GM21619 (cell line): ENCODE results near the gene ZC3H14.
"Not testable (repeated sequence)": the region's sequence is repeated elsewhere in the genome, so short reads cannot be mapped to it uniquely, and the experiment has no call there.

Source experiments
- ATAC-seq: cut with Tn5 transposase; IDR thresholded peaks from one replicate; pipeline ENCODE4 v1.9.1; 2021; ENCODE audit not compliant: unreplicated experiment

The ZC3H14 gene, protein sequence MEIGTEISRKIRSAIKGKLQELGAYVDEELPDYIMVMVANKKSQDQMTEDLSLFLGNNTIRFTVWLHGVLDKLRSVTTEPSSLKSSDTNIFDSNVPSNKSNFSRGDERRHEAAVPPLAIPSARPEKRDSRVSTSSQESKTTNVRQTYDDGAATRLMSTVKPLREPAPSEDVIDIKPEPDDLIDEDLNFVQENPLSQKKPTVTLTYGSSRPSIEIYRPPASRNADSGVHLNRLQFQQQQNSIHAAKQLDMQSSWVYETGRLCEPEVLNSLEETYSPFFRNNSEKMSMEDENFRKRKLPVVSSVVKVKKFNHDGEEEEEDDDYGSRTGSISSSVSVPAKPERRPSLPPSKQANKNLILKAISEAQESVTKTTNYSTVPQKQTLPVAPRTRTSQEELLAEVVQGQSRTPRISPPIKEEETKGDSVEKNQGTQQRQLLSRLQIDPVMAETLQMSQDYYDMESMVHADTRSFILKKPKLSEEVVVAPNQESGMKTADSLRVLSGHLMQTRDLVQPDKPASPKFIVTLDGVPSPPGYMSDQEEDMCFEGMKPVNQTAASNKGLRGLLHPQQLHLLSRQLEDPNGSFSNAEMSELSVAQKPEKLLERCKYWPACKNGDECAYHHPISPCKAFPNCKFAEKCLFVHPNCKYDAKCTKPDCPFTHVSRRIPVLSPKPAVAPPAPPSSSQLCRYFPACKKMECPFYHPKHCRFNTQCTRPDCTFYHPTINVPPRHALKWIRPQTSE

DNA sequence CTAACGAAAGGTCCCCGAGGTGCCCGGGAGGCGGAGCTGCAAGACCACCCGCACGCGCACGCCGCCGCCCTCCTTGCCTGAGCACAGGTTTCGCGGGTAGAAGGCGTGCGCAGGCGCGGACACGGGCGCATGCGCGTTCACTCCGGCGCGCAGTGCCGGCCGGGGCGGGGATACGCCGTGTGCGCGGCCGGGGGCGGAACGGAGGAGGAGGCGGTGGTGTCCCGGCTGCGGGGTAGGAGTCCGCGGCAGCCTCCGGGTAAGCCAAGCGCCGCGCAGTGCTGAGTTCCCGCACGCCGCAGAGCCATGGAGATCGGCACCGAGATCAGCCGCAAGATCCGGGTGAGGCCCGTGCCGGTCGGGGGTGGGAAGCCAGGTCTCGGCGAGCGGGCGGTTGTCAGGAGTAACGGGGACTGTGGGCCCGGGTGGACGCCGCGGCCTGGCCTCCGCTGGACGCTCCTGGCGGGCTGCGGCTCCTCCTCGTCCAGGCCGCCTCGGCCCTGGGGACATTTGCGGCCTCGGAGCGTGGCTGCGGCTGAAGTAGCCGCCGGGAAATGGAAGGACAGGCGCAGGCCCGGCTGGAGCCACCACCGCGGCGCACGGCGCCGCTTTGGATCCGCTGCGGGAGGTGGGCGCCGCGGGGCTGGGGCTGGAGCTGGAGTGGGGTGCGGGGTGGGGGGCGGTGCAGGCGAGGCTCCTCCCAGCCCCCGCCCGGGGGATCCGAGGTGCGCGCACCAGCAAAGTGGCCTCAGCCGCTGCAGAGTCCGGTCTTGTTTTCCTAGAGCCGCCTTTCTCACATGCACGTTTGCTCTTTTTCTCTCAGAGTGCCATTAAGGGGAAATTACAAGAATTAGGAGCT, at the start of gene ZC3H14:
Gene ZC3H14, plus strand, starts transcription at position 207 of the 856 bp plus-strand sequence. Its CDS starts 97 bp downstream, at position 304.
- peak; percentile 93 for ATAC-seq

DNA sequence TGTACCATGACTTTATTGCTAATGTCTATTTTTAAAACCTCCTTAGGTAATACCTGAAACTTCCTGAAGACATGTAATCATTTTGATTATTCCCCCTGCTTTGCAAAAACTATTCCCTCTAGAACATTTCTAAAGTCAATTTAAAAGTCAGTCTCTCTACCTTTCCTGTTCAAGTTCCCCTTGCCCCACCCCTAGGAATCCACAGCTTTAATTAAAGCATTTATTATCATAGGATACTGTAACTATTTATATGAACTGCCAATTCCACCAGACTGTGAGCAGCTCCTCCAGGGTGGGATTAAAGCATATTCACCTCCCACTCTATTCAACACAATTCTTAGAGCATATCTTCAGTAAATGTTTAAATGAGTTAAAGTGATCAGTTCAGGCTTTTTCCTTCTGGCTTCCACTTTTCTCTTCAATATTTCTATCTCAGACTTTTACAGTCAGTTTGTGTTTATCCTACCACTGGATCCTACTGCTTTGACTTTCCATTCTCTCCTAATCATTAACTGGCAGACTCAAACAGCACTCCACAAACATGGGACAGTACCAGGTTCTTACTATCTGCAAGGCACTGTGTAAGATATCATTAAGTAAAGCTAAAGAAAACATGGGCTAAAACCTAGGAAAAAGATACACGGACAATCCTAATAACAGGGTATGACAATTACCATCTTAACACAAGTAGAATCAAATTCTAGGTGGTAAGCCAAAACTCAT, 47.2 kb upstream of the ZC3H14 start:
- ATAC-seq = no peak

DNA sequence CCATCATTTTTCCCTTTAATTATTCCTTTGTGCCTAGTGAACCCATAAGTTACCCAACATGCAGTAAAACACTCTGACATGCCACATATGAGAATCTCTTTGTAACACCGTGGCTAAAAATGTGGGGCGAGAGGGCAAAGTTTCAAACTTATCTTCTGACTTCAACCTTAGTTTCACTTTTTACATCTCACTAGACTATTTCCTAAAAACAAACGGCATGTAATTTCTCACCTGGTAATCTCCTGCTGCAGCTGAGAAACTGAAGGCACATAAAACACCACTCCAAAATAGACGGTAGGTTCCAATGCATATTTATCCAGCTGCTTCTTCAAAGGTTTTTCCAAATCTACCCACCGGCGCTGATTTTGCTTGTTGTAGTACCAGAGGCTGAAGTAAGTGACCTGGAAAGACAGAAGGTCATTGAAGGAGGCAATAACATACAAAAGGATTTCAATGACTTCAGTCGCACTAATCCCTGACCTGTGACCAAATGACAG, 45.9 kb upstream of the ZC3H14 start:
- ATAC-seq = no peak

DNA sequence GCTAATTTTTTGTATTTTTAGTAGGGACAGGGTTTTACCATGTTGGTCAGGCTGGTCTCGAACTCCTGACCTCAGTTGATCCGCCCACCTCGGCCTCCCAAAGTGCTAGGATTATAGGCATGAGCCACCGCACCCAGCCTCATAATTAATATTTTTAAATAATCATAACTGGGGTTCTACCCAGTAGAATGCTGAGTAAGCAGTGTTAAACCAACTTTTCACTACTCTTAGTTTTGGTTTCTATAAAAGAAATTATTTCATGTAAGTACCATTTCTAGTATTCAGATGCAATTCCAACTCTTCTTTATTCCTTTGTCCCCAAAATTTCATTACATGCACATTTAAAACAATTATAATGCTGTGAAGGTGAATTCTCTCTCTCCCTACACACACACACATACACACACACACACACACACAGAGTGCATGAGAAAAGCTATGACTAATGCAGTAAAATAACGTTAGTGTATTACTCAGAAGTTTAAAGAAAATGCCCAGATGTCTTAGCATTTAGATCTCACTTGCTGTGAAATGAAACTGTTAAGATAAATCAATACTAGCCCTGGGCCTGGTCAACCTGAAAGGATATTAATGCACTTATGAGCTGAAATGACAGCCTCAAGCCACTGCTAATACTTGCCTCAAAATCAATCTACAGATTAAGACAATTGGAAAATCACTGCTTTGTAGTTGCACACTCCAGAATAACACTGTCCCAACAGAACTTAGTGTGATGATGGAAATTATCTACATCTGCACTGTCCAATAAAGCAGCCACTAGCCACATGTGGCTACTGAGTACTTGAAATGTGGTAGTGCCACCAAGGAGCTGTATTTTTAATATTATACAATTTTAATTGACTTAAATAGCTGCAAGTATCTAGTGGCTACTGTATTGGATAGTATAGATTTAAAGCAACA, 44.0 kb upstream of the ZC3H14 start:
- ATAC-seq = no peak

DNA sequence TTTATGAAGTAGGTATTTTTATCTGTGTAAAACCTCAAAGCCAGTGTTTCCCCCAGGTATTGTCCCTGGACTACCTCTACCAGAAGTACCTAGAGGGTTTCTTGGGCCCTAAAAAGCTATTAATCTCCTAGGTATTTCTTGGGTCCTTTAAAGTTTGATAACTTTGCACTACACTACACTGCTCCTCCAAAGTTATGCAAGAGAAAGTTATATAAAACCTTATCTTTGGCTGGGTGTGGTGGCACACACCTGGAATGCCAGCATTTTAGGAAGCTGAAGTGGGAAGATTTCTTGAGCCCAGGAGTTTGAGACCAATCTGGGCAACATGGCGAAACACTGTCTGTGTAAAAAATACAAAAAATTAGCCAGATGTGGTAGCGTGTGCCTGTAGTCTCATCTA, 42.9 kb upstream of the ZC3H14 start:
- no peak for ATAC-seq

DNA sequence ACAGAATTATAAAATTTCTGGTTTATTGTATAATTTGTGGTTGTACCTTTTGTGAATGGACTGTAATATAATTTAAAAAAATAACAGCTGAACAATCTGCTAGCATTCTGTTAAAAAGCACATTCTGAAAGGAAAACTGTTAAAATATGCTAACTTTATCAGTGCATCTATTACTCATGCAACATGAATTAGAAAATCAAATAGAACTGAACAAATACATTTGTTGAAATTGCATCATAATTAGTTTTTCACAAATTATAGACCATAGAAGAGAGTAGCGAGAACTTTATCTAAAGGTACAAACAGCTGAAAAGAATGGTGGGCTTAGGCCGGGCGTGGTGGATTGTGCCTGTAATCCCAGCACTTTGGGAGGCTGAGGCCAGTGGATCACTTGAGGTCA, 41.0 kb upstream of the ZC3H14 start:
- no peak for ATAC-seq

DNA sequence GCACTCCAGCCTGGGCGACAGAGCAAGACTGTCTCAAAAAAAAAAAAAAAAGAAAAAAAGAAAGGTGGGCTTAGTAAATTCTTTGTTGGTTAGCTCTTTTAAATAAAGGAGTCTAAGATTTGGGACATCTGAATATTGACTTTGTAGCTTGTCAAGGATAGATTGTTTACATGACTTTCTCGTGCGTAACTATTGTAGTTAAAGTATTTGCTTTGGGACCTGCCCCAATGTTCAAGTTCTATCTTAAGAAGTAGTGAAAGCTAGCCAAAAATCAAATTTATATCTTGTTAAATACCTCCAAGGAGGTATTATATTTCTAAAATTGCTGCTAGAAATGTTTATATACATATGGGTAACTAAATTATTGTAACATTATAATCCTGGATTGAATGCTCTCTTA, 40.4 kb upstream of the ZC3H14 start:
- ATAC-seq = no peak

DNA sequence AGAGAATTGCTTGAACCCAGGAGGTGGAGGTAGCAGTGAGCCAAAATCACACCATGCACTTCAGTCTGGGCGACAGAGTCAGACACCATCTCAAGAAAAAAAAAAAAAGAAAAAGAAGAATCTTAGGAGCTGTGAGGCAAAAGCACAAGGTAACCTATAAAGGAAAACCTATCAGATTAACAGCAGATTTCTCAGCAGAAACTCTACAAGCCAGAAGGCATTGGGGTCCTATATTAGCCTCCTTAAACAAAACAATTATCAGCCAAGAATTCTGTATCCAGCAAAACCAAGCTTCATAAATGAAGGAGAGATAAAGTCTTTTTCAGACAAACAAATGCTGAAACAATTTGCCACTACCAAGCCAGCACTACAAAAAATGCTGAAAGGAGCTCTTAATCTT, 32.9 kb upstream of the ZC3H14 start:
- ATAC-seq = not testable (repeated sequence)

DNA sequence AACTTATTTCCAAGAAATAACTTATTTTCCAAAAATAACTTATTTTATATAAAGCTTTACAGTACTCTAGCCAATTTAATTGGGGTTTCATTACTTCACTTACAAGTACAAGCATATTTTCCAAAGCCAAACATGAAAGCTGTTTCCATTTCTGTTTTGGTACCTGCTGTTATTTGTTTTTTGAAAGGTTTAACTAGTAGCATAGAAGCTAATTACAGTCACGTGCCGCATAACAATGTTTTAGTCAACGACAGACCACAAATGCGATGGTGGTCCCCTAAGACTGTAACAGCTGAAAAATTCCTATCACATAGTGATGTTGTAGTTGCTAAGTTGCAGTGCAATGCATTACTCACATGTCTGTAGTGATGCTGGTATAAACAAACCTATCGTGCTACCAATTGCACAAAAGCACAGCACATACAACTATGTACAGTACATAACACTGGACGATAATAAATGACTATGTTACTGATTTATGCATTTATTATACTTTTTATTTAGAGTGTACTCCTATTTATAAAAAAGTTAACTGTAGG, 29.7 kb upstream of the ZC3H14 start:
- no peak for ATAC-seq

DNA sequence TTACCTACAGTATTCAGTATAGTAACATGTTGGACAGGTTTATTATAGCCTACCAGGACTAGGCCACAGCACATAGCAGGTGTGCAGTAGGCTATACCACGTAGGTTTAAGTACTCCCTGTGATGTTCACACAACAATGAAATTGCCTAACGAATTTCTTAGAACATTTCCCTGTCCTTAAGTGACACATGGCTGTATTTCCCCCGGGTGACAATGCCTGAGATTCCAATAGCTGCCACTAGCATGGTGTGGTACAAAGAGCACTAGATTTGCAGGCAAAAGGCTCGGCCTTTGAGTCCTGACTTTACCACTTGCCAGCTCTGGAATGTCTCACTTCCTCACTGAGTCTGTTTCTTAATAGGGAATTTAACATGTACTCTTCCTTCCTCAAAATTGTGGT, 27.7 kb upstream of the ZC3H14 start:
- ATAC-seq = no peak

DNA sequence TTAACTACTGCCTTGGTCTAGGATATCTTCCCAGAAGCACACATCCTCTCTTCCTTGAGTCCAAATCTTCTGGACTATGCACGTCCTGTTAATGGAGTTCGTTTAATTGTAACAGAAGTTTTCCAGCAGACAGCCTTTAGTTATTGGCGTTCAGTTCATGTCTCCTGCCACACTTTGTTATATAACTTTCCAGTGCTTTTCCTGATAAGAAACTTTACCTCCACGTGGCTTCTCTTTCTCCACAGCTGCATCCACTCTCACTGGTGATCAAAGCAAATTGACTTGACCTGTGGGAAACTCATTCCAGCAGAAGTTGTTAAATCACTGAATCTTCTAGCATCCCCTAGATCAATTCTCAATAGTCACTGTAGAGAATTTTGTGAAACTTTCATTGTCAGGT, 27.0 kb upstream of the ZC3H14 start:
- no peak for ATAC-seq

DNA sequence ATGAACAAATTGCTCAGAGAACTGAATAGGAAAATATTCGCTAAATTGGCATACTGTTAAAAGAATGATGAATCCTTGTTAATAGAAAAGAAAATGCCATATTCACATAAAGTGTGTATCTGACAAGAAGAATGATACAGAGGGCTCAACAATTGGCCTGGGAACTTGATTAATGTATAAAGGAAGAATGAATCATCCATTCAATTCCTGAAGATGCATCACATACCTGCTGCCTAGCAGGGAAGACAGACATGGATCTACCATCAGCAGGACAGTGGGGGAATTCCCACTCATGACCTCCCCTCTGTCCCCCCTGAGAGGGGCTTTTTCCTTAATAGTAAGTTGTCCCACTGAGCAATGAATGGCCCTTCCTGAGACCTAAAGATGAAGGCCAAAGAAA, 21.5 kb upstream of the ZC3H14 start:
- no peak for ATAC-seq

DNA sequence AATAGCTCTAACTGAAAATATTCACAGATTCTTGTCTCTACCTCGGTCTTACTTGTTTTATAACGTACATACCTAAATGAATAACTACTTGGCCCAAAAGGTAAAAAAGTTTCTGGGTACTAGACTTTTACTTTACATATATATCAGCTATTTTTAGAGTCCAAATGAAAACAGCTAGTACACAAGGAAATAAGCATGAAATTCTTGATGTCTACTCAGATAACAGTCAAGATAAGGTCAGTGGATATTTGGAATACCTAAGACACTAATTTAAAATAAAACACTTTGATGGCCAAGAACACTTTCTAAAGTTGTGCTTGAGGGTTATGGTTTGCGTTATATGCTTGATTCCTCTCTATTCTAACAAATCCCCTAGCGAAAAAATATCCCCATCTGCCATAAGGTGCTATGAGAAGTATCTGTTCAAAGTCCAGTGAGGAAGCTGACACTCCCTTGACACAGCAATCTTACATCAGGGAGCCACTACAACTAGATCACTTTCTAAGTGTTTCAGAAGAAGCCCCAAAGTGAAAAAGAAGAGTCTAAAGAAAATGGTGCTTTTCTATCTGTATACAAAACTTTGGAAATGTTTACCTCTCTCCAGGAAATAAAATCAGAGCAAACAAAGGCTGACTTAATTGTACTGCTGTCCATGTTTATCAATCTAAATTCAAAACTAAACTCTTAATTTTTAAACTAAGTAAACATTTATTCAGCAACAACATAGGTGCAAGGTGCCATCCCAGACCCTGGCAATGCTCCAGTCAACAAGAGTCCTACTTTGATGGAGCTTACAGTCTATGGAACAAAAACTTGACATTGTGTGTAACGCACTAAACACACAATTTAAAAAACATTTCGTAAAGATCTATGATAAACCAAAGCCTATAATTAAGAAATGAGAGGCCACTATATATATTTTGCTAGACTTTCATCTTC, 19.7 kb upstream of the ZC3H14 start:
- ATAC-seq = no peak

DNA sequence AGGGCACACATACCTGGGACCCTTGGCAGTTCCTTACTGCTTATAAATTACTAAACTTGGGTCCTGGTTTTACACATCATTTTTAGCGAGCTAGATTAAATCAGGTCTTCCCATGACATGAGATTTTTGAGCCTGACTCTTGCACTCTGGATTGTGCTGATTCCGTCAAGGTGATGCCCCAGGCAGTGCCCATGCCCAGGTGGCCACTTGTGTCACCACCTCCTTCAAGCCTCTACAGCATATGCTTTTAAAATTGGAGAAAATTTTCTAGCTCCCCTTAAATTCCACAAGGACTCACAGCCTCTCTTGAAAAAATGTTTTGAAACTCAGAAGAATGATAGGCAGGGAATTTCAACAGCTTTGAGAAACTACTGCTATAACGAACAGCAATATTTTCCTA, 17.6 kb upstream of the ZC3H14 start:
- ATAC-seq = no peak

DNA sequence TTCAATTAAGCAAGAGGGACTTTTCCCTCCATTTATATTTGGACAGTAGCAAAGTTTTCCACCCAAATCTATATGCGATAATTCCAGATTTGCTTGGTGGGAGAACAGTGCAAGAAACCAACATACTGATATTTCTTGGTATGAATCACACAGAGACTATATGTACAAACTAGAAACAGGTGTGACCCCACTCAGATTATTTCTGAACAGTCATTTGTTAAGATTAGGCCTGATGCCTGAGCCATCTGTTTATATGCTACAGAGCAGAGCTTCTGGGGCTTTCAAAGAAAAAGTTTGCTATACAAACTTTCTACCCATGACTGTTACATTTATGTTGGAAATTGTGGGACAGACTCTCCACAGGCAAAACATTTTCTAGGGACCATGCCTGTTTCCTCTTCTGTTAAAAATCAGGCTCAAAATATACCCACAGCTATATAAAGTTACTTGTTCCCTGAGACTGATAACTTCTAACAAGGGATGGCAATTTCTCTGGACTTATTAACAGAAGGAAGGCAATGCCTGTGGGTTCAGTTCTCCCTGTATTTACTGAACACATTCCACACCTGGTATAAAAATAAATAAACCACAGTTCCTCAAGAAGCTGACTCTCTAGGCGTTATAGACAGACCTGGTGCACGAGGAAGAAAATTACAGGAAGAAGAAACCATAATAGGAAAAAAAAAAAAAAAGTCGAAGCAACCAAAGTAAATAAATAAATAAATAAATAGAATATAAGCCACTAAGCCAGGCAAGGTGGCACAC, 16.0 kb upstream of the ZC3H14 start:
- ATAC-seq = no peak

DNA sequence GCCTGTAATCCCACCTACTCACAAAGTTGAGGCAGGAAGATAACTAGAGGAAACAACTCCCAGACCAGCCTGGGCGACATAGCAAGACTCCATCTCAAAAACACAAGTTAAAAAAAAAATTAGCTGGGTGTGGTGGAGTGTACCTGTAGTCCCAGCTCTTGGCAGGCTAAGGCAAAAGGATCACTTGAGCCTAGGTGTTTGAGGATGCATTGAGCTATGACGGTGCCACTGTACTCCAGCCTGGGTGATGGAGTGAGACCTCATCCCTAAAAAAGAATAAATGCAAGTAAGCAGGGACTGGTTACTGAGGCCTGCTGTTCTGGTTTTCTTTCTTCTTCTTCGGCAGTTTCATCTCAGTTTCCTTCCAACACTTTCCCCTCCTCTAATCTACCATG, 15.5 kb upstream of the ZC3H14 start:
- no peak for ATAC-seq

DNA sequence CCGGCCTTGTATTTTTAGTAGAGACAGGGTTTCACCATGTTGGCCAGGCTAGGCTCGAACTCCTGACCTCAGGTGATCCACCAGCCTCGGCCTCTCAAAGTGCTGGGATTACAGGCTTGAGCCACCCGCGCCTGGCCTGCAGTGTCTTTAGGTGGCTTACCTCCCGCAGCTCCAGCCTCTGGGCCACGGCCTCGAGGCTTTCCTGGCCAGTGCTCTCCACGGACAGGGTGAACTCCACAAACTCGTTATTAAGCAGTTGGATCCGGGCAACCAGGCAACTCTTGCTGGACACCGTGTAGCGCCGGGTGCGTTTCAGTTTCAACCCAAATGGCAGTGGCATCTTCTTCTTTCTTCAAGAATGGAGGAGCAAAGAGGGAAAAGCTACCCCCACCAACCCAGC, 12.8 kb upstream of the ZC3H14 start:
- ATAC-seq = no peak
